HG02798 (cell line): ENCODE results near the gene CPB2.

Source experiments
- ATAC-seq: cut with Tn5 transposase; IDR thresholded peaks from one replicate; pipeline ENCODE4 v1.9.1; 2021; ENCODE audit warnings: mild to moderate bottlenecking; ENCODE audit not compliant: unreplicated experiment, poor library complexity

Gene CPB2

GRCh38 chr13:46104868-46105267 is at the start of gene CPB2:
Gene CPB2 (minus strand): TSS chr13:46105033. CDS start chr13:46105009, 24 bp downstream.
- no peak for ATAC-seq

DNA sequence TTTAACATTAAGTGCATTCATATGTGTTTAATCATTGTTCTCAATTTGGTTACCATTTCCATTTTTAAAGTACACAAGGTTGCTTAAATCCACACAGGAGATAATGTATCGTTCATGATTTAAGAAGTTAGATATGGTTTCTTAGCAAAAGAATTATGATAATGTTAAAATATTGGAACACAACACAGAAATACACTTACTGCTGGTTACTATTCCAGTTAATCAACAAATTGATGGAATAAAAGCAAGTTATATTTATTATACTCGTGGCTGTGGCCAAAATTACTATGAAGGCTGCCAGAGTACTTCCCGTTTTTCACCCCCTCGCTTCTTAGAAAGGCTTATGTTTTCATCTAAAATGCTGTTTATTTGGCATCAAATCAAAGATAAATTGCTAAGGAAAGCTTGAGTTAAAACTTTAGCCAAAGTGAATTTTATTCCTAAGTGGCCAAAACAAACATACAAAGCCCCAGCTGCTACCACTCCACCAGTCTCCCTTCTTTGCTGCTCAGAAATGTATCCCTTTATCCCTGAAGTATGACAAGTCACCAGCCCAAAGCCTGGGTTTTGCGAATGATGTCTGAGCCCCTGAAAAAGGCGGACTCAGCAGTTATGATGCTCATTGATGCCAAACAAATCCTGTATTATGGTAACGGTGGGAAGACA is 49.4 kb upstream of the CPB2 start:
- no peak for ATAC-seq

GRCh38 chr13:46152627-46153328 is 47.9 kb upstream of the CPB2 start:
- ATAC-seq: no peak

GRCh38 chr13:46150134-46150693 is 45.4 kb upstream of the CPB2 start:
- ATAC-seq: no peak

DNA sequence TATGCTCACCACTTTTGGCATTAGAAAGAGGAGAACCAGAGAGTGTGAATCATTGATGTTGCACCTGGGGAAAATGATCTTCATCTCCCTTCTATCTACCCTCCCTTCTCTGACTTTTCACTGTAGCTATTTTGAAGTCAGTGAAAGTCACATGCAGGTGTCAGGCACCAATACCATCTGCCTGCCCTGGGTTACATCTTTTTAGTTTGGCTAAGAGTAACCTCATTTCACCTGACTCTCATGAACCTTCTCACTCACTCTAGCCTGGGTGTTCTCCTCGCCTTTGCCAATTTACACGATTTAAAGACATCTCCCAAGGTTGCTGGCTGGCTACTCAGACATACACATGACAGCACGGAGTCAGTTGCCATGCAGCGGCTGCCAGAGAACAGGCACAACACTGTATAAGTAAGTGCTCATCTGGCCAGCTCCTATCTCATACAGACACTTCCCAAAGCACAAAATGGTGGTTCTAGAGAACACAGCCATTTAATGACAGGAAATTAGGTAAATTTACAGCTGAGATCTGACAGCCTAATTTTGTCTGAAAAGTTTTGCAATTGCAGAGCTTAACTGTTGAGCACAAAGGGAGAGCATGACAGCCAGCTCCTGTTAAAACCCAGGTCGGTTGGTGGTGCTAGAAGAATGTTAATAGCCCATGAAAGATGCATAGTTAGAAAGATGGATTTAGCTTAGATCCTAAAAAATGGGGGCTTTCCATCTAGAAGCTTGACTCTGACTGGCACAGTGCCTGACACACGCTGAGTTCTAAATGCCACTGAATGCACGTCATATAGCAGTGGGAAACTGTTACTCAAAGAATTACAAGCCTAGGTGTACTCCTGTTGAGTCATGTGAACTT is 44.7 kb upstream of the CPB2 start:
- peak; percentile 42 for ATAC-seq

DNA sequence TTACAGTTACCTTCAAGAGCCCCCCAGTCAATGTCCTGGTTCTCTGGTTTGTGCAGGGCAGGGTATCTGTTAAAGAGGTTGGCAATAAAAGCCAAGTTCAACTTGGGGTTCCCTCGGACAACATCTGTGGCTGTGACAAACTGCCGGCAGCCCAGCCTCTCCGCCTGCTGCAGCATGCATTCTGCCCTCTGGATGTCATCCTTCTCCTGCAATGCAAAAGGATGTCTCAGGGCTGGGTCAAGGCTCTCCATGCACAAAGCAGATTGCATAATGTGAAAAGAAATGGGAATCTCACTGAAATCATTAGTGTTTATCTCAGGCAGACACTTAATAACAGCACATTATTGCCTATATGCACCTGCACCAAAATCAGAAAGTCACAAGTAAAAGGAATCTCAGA is 42.1 kb upstream of the CPB2 start:
- ATAC-seq: no peak

- no peak for ATAC-seq
Measured at GRCh38 chr13:46145950-46146349, 41.1 kb upstream of the CPB2 start.

DNA sequence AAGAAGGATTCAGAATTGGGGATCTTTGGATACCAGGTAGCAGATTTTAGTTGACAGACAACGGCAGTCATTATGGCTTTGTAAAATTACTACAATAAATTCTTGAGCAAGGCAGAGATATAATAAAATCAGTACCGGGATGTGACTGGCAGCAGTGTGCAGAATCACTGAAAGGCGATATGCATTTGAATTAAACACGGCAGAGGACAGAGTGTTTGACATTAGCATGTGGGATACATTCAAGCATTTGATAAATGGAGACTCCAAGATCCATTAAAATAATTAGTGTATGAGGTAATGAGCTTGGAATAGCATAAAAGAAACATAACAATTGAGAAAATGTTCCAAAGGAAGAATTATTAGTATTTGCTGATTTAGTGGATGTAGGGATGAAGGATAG is 40.3 kb upstream of the CPB2 start:
- ATAC-seq: no peak

DNA sequence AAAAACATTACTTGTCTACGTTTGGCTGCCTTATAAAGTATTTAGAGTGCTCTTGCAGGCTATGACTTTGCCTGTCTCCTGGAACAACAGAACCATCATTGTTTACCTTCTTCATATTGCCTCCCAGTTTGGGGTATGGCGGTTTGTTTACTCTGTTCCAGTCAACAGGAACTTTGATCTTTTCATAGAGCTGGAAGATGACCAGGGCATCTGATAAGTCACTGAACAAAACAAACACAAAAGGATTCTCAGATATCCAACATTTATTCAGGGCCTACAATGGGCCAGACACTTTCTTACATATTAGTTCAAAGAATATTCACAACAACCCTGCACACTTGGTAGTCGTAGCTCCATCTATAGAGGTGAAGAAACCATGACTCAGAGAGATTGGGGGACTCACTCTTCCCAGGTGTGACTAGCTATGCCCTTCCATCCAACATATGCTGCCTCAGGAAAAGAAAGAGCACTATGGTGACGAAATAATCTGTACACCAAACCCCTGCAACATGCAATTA is 38.4 kb upstream of the CPB2 start:
- ATAC-seq: no peak

DNA sequence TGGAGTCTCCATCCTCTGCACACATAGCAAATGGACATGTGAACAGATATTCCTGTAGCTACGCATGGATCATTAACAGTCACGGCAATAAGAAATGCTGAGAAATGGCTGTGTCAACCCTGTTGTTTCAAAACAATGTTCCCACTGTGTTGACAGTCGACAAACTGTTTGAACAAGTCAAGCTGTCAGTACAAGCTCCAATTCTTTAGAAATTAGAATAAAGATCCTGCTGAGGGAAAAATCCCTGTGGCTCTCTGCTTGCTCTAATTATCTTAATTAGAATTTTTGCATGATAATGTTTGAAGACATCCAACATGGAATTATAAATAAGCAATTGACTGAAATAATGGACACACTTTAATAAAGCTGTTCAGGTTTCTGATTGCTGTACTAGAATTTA is 37.9 kb upstream of the CPB2 start:
- ATAC-seq: no peak

- ATAC-seq: no peak
Measured at GRCh38 chr13:46140044-46140443, 35.2 kb upstream of the CPB2 start.

DNA sequence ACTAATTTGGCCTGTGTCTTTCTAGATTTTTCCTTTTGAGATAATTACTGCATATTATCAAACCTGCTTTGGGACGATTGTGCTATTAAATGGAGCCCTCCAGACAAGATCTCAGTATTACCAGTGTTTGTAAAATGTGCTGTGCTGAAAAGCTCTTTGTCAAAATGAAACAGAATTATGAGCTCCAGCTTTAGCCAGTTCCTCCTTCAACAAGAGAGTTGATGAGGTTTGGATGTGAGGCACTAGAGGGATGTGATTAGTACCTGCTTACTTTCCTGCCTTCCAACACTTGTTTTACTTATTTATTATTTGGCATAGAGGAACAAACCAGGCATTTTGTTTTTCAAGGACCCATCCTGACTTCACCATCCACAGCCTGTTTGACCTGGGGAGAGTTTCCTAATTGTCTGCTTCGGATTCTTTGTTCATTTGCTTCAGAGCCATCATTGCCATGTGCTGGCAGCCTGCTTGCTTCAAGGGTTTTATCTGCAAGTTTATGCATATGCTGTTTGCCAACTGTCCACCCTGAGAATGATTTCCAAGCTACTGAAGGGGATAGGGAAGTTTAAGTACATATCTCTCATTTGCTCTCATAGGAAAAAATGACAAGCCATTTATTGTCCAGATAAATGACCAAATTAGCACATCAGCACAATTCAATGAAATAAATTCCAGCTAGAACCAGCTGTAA is 32.9 kb upstream of the CPB2 start:
- ATAC-seq: no peak

- no peak for ATAC-seq
Measured at GRCh38 chr13:46136688-46137087, 31.9 kb upstream of the CPB2 start.

DNA sequence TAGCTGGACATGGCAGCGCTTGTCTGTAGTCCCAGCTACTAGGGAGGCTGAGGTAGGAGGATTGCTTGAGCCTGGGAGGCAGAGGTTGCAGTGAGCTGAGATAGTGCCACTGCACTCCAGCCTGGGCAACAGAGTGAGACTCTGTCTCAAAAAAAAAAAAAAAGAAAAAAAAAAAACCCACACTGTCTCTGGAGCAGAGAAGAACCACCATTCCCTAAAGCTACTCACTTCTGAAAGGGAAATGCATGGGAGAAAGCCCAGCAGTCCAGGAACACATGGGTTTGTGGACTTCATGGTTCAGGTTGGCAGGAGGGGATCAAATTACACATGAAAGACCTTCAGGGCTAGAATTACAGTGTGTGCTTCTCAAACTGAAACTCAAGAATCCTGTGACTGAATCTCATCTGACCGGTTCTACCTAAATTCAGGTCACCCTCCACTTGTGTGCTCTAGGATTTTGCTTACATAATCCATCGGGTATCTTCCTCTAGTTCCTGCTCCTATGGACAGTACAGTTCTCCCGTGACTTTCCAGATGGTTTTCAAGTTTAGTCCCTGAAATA is 30.2 kb upstream of the CPB2 start:
- no peak for ATAC-seq

DNA sequence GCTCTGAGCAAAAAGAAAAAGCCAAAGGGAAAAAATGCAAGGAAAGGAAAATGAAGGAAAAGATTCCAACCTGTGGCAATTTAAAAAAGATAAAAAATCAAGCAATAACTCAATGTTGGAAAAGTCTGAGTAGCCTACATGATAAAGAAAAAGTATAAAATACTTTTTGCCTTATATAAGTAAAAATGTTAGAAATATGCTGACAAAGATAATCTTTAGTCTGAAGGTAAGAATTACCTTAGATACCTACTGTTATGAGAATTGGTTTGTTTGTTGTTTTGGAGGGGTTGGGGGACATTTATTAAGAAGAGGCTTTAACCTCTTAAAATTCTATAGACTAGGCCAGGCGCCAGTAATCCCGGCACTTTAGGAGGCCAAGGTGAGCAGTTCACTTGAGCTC is 29.7 kb upstream of the CPB2 start:
- no peak for ATAC-seq

DNA sequence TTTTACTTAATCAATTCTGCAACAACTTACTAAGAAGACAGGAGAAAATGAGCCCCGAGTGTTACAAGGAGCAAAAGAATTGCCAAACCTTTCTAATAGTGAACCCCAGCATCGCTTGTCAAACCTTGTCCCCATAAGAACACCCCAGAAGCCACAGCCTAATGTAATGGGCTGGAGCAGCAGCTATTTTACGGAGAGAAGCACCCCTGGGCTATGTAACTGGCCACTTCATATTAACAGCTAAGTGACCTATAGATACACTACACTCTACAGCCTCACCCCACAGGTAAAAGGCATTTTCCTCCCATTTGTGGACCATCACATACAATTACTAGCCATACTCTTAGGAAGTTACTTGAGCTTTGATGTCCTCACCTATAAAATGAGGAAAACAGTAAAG is 27.3 kb upstream of the CPB2 start:
- no peak for ATAC-seq

GRCh38 chr13:46131705-46132104 is 26.9 kb upstream of the CPB2 start:
- no peak for ATAC-seq

DNA sequence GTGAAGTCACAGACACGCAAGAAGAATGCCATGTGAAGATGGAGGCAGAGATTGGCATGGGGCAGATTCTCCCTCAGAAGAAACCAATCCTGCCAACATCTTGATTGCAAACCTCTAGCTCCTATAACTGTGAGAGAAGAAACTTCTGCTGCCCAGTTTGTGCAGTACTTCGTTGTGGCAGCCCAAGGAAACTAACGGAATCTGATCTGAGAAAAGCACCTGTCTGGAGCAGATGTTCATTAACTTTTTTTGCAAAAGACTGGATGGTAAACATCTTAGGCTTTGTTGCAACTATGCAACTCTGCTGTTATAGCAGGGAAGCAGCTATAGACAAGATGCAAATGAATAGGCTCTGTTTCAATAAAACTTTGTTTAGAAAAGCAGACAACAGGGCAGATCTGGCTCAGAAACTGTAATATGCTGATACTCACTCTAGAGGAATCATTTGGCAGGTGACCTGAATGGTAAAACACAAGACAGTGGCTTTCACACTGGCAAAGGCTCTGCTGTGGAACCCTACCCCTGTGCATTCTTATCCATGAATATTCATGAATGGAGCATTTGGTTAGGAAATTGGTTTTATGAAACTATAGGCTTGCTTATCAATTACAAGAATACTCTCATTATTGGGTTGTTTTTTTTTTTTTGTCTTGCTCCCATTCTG is 25.3 kb upstream of the CPB2 start:
- ATAC-seq: no peak

DNA sequence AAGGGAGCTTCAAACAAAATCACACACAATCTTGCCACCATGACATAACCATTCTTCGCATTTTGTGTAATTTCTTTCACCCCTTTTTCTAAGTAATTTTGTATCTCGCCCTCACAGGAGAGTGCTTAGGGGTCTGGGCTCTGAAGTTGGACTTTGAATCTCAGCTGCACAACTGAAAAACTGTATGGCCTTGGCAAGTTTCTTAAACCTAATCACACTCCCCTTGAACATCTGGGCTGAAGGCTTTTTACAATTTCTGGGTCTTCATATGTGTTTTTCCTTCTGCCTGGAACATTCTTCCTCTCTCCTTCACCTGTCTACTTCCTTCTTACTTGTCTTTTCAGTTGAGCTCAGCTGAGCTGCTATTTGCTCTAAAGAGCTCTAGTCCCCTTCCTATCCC is 24.3 kb upstream of the CPB2 start:
- ATAC-seq: no peak
